Aorta (tissue), 5 donors: ENCODE measurements around the gene GSN. TPM values are rescaled to one million over a fixed set of nuclear protein-coding genes. Genes with fewer than 3 reads are reported as not detected.
"Not testable (repeated sequence)": the region's sequence is repeated elsewhere in the genome, so short reads cannot be mapped to it uniquely, and the experiment has no call there.

Experiments
- ATAC-seq: fragments of 200-7000 bp; cut with Tn5 transposase; one replicate; pipeline ENCODE4 v1.9.1; 2022; ENCODE audit warnings: moderate library complexity; ENCODE audit not compliant: low FRiP score
- DNase-seq, 2 donors: peaks; one replicate each; pipeline ENCODE4 v3.0.0-alpha.2; 2020
- H3K27ac ChIP-seq, 2 donors: one replicate each; pipeline ENCODE4 v1.5.1; 2013; ENCODE audit warnings: low read length in 2 of 2, mild to moderate bottlenecking in 2 of 2, moderate library complexity in 2 of 2, control low read depth in 1 of 2, inconsistent platforms in 1 of 2, low read depth in 1 of 2
- H3K27me3 ChIP-seq, 2 donors: one replicate each; pipeline ENCODE4 v1.6.1; 2013; ENCODE audit warnings: control low read depth in 1 of 2, low read length in 1 of 2, mild to moderate bottlenecking in 1 of 2, moderate library complexity in 1 of 2; ENCODE audit not compliant: insufficient read depth in 2 of 2, control insufficient read depth in 1 of 2
- H3K36me3 ChIP-seq, 2 donors: one replicate each; pipeline ENCODE4 v1.6.1; 2013; ENCODE audit warnings: control low read depth in 1 of 2, low read length in 1 of 2, mild to moderate bottlenecking in 1 of 2; ENCODE audit not compliant: insufficient read depth in 2 of 2, control insufficient read depth in 1 of 2
- H3K4me1 ChIP-seq, 2 donors: one replicate each; pipeline ENCODE4 v1.6.1; 2013; ENCODE audit warnings: low read length in 2 of 2, control low read depth in 1 of 2, mild to moderate bottlenecking in 1 of 2, moderate library complexity in 1 of 2; ENCODE audit not compliant: insufficient read depth in 2 of 2, control insufficient read depth in 1 of 2
- H3K4me3 ChIP-seq, 2 donors: one replicate each; pipeline ENCODE4 v1.5.1; 2013; ENCODE audit warnings: low read length in 2 of 2, control low read depth in 1 of 2, mild to moderate bottlenecking in 1 of 2
- H3K9me3 ChIP-seq: one replicate; pipeline ENCODE4 v1.6.1; 2013; ENCODE audit warnings: mild to moderate bottlenecking, low read length; ENCODE audit not compliant: control insufficient read depth
- WGBS, 2 donors: extraction: QIAGEN DNeasy Blood & Tissue Kit; methylation state at CpG; one replicate each; pipeline ENCODE4 v1.1.7; 2013; 5-methylcytosine and 5-hydroxymethylcytosine counted together
- intact Hi-C, 2 donors: fragments of 100-400 bp; cut with DNase I; formaldehyde crosslinking; loops; one replicate each; pipeline versions ENCODE4 v1.14.2 to v1.15.0; 2022
- polyA plus RNA-seq, 2 donors: library from polyadenylated mRNA; stranded (reverse); fragments of 200-250 nt; gene quantifications; one replicate each; pipeline ENCODE4 v1.2.3, GENCODE V29; 2013
- total RNA-seq, 2 donors: library from RNA; stranded (reverse); fragmentation: NEBNext Ultra II Directional; extraction: Animal tissue kit (Norgen Biotek cat#: 25700); gene quantifications; one replicate each; pipeline ENCODE4 v1.2.1, GENCODE V29; 2021
- donor health status: healthy with polysubstance abuse.
- donor health status: Bipolar disorder and iron deficiency.
- donor health status: DM: no; HTN: no; CAD: no.
- donor health status: DM: no; HTN: no; CAD: no.
- donor health status: DM: yes; HTN: yes; CAD: no.

Gene GSN
- total and polyA plus RNA-seq, 4 donors, result 451 to 2,469 (median 1,011) TPM

GRCh38 chr9:121286973-121287741, 19.2 kb downstream of the GSN start:
- Histone ChIP-seq H3K9me3 (no peaks in the 10 kb centered on the region), H3K27ac (peak overlapping the region; percentile 89 to 94), H3K36me3 (peaks cover 0 to 2% of the 10 kb centered on the region in 2 donors), H3K4me3 (no peak overlapping the region), H3K27me3 (no peaks in the 10 kb centered on the region), H3K4me1 (peaks cover 0 to 13% of the 10 kb centered on the region in 2 donors)
- DNase-seq (peak; percentile 91 to 92), ATAC-seq (peak; percentile 84)
- intact Hi-C loops, result no loop called here
- WGBS, 2 donors, result 5 to 10% methylated on average over 13 of the region's 13 CpGs

DNA sequence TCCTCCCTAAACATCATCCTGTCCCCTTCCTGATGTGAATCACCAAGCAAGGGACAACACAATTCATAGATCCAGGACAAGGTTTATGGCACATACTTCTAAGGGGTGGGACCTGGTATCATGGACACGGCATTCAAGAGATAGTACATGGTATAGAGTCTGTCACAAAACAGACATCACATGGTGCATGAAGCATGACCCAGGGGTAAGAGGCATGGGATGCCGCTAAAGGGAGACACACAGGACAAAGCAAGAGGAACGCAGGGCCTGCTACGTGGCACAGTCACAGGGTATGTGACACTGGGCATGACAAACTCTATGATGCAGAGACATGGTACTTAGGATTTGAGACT, 20.7 kb downstream of the GSN start:
- intact Hi-C loops, result no loop called here
- DNase-seq (no peak), ATAC-seq (peak; percentile 2)
- Histone ChIP-seq H3K27me3 (no peaks in the 10 kb centered on the region), H3K4me1 (peaks cover 0 to 15% of the 10 kb centered on the region in 2 donors), H3K9me3 (no peaks in the 10 kb centered on the region), H3K4me3 (no peak overlapping the region), H3K27ac (peak overlapping the region; percentile 33 to 96), H3K36me3 (peaks cover 0 to 4% of the 10 kb centered on the region in 2 donors)
- WGBS, 2 donors, result 16 to 21% methylated on average over 4 of the region's 4 CpGs

GRCh38 chr9:121289026-121289771, 21.2 kb downstream of the GSN start:
- intact Hi-C loops, result no loop called here
- Histone ChIP-seq H3K27ac (peak overlapping the region; percentile 33 to 96), H3K36me3 (peaks cover 0 to 4% of the 10 kb centered on the region in 2 donors), H3K4me1 (peaks cover 2 to 15% of the 10 kb centered on the region in 2 donors), H3K27me3 (no peaks in the 10 kb centered on the region), H3K9me3 (no peaks in the 10 kb centered on the region), H3K4me3 (no peak overlapping the region)
- peak; percentile 82 to 85 for DNase-seq
- peak; percentile 59 for ATAC-seq
- WGBS, 2 donors, result 4 to 5% methylated on average over 10 of the region's 10 CpGs

- Histone ChIP-seq H3K27me3 (no peaks in the 10 kb centered on the region), H3K36me3 (peaks cover 0 to 4% of the 10 kb centered on the region in 2 donors), H3K27ac (peak overlapping the region; percentile 33 to 96), H3K4me1 (peaks cover 6 to 15% of the 10 kb centered on the region in 2 donors), H3K9me3 (no peaks in the 10 kb centered on the region), H3K4me3 (no peak overlapping the region)
- intact Hi-C loops, result loop anchor here in 1 of 2 donors (10.0 kb wide), 1 partner anchor 185 kb away; no protein-coding TSS in a partner anchor
- ATAC-seq, result no peak
- DNase-seq, result peak in 1 of 2 donors; percentile 22
- WGBS, 2 donors, result 8 to 9% methylated on average over 7 of the region's 7 CpGs
Measured at GRCh38 chr9:121289772-121290370, 21.9 kb downstream of the GSN start.

- not testable (repeated sequence) for H3K27ac ChIP-seq, H3K9me3 ChIP-seq, ATAC-seq, H3K4me1 ChIP-seq, H3K4me3 ChIP-seq, H3K36me3 ChIP-seq, H3K27me3 ChIP-seq
- intact Hi-C loops, result loop anchor here in 1 of 2 donors (10.0 kb wide), 1 partner anchor 183 kb away; no protein-coding TSS in a partner anchor
- 69 to 92% methylated on average over 4 of the region's 4 CpGs for WGBS, 2 donors
- peak in 1 of 2 donors; percentile 6 for DNase-seq
Measured at GRCh38 chr9:121291536-121291935, 23.6 kb downstream of the GSN start.

GRCh38 chr9:121292051-121292450, 24.1 kb downstream of the GSN start:
- WGBS, 2 donors, result 83 to 85% methylated on average over 1 of the region's 1 CpG
- ATAC-seq, result no peak
- peaks cover 0 to 4% of the 10 kb centered on the region in 2 donors for H3K36me3 ChIP-seq
- H3K27ac ChIP-seq, result peak overlapping the region in 1 of 2 donors; percentile 52
- peak in 1 of 2 donors; percentile 22 for DNase-seq
- no peaks in the 10 kb centered on the region for H3K27me3 ChIP-seq
- H3K4me1 ChIP-seq, result peaks cover 10% of the 10 kb centered on the region in 2 donors
- H3K4me3 ChIP-seq, result no peak overlapping the region
- H3K9me3 ChIP-seq, result no peaks in the 10 kb centered on the region
- intact Hi-C loops, result loop anchor here in 1 of 2 donors (10.0 kb wide), 1 partner anchor 183 kb away; no protein-coding TSS in a partner anchor

- ATAC-seq, result no peak
- WGBS, 2 donors, result 81 to 82% methylated on average over 6 of the region's 6 CpGs
- intact Hi-C loops, result loop anchor here in 1 of 2 donors (10.0 kb wide), 1 partner anchor 182 kb away; no protein-coding TSS in a partner anchor
Measured at GRCh38 chr9:121292801-121293241, 24.9 kb downstream of the GSN start.

GRCh38 chr9:121294151-121294743, 26.3 kb downstream of the GSN start:
- no peaks in the 10 kb centered on the region for H3K27me3 ChIP-seq
- 17 to 31% methylated on average over 6 of the region's 6 CpGs for WGBS, 2 donors
- peak overlapping the region; percentile 59 to 88 for H3K27ac ChIP-seq
- H3K4me1 ChIP-seq, result peaks cover 5 to 10% of the 10 kb centered on the region in 2 donors
- H3K9me3 ChIP-seq, result no peaks in the 10 kb centered on the region
- intact Hi-C loops, result loop anchor here in 1 of 2 donors (10.0 kb wide), 1 partner anchor 181 kb away; no protein-coding TSS in a partner anchor
- peak; percentile 21 for ATAC-seq
- H3K36me3 ChIP-seq, result peaks cover 0 to 2% of the 10 kb centered on the region in 2 donors
- peak in 1 of 2 donors; percentile 80 for DNase-seq
- H3K4me3 ChIP-seq, result no peak overlapping the region

More at GRCh38 chr9:121292801-121293241, 24.9 kb downstream of the GSN start:
- Histone ChIP-seq H3K36me3 (peaks cover 0 to 4% of the 10 kb centered on the region in 2 donors), H3K27me3 (no peaks in the 10 kb centered on the region), H3K4me1 (peaks cover 8 to 10% of the 10 kb centered on the region in 2 donors), H3K9me3 (no peaks in the 10 kb centered on the region), H3K27ac (peak overlapping the region in 1 of 2 donors; percentile 43), H3K4me3 (no peak overlapping the region)
- peak in 1 of 2 donors; percentile 30 for DNase-seq
